SIG-M5 (cell line): ENCODE data around the gene GSTA4.
"Not testable (repeated sequence)": the region's sequence is repeated elsewhere in the genome, so short reads cannot be mapped to it uniquely, and the experiment has no call there.

Experiments used
- DNase-seq: peaks from one replicate; lab custom pipeline; 2025; lab: John Stamatoyannopoulos, UW

The GSTA4 gene

DNA sequence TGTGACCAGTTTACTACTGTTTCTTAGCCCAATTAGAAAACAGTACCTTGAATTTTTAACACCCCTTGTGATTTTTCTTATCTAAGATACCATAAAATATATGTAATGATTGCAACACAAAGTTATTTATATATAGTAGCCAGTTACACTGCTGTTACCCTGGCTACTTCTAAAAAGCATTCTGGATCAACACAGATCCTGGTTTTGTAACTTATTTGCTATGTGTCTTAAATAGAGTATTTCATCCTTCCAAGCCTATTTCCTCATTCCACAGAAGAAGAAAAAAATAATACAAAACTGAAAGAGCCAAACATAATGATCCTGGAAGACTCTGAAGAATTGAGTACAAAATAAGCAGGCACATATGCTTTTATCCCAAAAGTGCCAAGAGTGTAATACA, 19.0 kb upstream of the GSTA4 start:
- no peak for DNase-seq

DNA sequence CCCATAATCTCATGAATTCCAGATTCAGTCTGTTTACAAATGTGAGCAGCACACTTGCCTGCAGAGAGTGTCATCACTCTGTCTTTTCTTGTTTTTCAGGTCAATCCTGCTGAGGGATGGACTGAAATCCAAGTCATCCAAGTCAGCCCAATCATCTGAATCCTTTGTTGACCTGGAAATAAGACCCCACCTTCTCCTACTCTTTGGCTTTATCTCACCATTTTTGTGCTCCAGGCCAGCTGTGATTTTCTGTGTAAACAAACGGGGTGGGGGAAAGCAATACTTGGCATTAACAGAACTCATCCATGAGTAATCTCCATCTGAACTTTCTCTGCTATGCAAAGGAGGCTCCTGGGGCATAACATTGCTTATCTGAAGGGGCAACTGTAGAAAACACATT, 16.9 kb upstream of the GSTA4 start:
- no peak for DNase-seq

DNA sequence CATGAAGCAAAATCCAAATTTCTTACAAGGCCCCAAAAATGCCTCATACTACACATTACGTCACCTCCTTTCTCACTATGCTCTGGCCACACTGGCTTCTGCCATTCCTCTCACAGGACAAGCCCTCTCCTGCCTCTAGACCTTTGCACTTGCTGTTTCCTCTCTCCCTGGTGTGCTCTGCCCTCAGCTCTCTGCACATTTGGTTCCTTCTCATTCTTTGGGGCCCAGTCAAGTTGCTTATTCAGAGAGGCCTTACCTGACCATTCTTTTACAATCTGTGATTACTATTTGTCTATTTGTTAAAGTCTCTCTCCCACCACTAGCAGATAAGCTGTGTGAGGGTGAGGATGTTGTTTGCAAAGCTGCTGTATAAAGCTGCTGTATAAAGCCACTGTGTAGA, 15.4 kb upstream of the GSTA4 start:
- no peak for DNase-seq

GRCh38 chr6:53009511-53009910, 14.4 kb upstream of the GSTA4 start:
- no peak for DNase-seq

- no peak for DNase-seq
These were observed 14.0 kb upstream of the GSTA4 start for GRCh38 chr6:53009056-53009455.

DNA sequence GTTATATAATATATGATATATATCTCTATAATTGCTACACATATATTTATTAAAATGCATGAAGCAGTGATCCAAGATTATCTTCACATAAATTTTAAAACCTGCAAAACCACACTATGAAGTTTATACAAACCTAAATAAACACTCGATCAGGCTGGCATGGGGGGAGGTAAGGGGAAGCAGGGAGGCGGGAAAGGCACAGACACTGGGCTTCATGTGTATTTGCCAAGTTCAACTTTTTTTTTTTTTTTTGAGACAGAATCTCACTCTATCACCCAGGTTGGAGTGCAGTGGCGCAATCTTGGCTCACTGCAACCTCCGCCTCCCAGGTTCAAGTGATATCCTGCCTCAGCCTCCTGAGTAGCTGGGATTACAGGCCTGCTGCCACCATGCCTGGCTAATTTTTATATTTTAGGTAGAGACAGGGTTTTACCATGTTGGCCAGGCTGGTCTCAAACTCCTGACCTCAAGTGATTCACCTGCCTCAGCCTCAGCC, 13.2 kb upstream of the GSTA4 start:
- not testable (repeated sequence) for DNase-seq

DNA sequence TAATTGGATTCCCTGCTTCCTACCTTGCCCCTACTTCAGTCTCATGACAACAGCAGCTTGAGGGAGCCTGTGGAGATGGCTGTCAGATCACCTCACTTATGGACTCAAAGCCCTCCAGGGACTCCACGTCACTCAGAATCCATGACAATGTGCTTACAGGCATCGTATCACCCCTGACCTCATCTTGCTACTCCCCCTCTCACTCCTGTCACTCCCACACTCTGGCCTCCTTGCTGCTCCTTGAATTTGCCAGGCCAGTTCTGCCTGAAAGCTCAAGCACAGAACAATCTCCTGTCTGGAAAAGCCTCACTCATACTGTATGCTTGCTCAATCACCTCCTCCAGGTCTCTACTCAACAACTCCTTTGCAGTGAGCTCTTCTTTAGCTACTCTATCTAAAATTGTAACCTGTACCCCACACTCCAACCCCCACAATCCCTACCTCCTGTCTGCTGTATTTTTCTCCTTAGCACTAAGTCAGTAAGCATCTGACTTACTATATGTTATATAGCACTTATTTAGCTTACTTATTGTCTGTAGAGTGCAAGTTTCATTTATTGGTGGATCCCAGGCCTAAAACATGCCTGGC, 10.7 kb upstream of the GSTA4 start:
- DNase-seq = no peak

- no peak for DNase-seq
These were observed 4.4 kb upstream of the GSTA4 start for GRCh38 chr6:52999456-52999855.

- DNase-seq = no peak
These were observed 3.5 kb upstream of the GSTA4 start for GRCh38 chr6:52998603-52999002.

GRCh38 chr6:52995913-52996645, 995 bp upstream of the GSTA4 start:
- DNase-seq = no peak

DNA sequence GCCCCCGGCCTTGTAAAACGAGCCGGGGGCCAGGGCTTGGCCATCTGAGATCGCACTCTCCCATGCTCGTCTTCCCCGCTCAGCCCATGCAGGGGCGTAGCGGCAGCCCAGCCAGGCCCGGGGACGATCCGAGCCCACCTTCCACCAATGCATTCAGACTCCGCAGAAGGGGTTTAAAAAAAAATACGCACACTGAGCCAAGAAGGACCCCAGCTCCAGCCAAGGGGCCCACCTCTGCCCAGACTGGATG, 320 bp downstream of the GSTA4 start:
- DNase-seq = no peak

DNA sequence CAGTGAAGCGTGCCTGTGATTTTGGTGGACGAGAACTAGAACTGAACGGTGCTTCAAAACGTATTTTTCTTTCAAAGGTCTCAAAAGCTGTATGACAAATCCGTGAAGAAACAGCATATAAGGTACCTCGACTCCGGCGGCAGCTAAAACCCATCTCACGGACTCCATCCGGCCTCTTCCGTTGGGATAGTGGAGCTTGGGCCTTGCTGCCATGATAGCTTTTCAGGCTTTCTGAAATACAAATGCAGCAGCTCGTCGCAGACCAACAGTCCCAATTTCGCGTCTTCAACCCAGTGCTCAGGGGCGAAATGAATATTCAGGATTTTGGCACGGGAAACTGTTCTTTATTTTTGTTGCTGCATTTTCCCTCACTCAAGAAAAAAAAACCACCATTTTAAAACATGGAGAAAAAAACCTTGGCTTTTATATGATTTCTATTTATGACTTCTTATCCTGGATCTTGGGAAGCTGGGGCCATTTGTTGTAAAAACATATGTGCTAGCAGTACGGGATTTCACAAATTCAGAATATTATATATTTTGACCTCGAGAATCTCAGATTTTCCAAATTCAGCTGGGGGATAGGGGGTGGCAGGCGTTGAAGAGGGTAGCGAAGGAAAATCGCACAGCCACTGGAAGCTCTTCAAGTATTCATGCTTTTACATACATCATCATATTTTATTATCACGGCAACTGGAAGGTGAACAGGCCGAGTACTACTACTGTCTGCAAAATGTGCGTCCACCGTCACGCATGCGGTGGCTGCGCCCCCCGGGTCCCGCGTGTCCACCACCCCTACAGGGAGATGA, 849 bp downstream of the GSTA4 start:
- DNase-seq = no peak

DNA sequence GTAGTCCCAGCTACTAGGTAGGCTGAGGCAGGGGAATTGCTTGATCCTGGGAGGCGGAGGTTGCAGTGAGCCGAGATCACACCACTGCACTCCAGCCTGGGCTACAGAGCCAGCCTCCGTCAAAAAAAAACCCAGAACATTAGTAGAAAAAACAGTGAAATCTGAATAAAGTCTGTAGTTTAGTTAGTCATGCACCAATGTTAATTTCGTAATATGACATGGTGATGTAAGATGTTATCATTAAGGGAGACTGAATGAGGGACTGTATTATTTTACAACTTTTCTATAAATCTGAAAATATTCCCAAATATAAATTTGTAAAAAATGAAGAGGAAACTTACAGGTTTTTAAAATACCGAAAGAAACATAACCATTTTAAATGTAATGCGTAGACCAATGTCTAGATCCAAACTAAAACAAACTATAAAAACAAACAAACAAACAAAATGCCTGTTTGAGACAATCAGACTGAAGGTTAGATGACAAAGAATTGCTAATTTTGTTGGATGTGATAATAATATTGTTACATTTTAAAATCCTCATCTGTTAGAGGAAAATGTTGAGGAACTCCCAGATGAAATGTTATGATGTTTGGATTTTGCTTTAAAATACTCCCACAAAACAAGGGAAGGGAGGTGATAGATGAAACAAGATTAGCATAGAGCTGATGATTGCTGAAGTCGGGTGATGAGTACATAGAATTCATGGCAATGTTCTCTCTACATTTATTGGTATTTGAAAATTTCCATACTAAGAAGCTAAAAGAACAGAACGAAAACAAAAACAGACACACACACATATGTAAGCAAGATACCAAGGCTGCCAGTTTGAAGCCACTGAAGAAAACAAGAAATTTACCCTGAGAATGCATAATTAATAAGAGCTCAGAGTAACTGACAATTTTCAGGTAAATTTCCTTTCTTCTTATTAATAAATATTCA, 1.8 kb downstream of the GSTA4 start:
- DNase-seq = no peak

DNA sequence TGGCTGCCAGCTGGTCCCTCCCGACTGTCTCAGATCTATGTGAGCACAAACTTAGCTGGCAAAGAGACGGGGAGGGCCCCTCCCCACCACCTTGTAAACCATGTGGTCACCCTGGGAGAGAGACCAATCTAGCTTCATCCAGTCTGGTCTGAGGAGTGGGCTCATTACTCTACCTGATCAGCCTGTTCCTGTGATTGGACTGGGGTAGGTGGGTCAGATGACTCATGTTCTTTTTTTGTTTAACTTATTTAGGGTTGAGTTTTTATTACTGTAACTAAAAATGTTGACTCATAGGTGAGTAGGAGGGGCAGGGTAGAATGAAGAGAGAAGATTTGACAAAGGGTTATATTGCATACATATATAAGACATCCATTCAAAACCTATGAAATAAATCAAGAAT, 4.7 kb downstream of the GSTA4 start:
- no peak for DNase-seq

DNA sequence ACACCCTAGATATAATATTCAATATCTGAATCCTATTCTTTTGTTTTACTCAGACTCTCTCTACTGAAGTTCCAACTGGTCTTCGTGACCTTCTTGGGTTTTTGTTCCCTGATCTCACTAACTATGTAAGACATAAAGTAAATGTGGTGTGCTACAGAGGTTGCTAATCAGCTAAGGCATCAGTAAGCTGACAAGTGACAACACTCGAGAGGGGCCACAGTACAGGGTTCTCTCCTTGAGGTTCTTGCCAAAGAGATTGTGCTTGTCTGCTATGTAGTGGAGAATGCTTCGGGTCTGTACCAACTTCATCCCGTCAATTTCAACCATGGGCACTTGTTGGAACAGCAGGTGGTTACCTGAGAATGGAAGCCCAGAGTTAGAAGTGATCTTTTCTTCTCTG, 9.9 kb downstream of the GSTA4 start:
- no peak for DNase-seq

DNA sequence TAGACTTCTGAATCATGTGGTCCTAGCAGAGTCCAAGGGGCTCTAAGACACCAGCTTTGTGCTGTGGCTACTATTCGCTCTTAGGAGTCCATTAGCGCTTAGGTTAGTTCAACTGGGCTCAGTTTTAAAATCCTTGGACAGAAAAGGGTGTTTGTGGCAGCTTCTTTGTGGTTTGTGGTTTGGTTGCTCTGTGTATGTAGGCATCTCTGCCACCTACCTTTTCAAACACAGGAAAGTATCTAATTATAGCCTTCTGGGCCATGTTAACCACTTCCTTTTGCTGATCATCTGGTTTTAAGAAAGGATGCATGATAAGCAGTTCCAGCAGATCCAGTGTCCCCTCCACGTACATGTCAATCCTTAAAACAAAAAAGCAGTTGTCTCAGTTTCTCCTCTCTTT, 10.8 kb downstream of the GSTA4 start:
- DNase-seq = no peak

DNA sequence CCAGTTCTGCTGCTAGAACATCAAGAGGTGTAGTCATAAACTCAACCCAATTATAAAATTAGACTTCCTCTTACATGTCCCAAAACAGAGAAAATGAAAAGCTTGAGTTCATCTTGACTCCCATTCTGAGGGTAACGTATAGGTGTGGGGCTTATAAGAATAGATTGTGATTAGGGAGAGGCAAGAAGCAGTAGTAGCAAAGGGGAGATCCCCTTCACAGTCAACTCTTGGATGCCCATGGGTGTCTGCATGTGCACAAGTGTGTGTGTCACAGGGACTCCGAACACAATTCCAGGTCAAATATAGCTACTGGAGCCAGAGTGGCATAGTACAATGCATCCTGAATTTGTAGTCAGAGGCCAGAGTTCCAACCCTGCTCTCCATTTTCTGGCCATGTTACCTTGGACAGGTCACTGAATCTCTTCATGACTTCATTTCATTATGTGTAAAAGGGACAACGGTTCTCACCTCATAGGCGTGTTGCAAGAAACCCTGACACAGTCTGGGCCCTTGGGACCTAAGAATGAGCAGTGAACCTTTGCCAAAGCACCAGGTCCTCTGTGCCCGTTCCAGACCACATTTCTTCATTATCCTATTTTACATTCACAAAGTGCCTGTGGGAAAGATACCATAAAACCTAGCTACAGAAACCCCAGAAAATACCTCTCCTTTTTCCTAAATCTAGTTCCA, 11.8 kb downstream of the GSTA4 start:
- no peak for DNase-seq

DNA sequence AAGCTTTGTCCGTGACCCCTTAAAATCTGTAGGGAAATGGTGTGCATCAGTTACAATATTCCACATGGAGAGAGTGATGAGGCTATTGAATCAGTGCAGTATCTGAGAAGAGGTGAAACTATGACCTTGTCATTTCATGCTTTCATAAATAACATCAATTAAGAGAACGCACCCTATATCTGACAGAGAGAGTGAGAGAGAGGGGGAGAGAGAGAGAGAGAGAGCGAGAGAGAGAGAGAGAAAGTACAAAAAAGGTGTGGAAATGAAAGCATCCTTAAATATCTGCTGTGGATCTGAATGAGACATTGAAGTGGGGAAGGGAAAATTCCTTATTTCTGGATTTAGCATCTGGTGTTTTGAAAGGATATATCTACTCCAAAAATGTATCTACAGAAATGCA, 12.4 kb downstream of the GSTA4 start:
- DNase-seq = no peak

DNA sequence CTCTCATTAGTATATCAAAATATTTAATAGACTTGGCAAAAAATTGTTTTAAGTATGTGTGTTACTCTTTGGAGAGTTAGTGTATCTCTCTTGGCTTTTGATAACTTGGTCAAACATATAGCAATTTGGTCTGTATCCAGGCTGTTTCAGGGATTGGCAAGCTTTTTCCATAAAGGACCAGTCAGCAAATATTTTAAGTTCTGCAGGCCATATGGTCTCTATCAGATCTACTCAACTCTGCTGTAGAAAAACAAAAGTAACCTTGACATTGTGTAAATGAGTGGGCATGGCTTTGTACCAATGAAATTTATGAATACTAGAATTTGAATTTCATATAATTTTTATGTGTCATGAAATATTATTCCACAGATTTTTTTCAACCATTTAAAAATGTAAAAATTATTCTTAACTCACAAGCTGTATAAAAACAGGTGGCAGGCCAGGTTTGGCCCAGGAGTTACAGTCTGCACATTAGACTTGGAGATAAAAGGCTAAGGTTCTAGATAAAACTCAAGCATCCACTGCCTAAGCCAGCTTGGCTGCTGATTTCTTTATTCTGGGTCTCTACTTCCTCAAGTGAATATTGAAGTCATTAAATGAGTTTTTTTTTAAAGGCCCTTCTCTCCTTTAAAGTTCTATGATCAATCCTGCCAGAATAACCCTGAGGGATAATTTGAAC, 13.7 kb downstream of the GSTA4 start:
- DNase-seq = no peak

DNA sequence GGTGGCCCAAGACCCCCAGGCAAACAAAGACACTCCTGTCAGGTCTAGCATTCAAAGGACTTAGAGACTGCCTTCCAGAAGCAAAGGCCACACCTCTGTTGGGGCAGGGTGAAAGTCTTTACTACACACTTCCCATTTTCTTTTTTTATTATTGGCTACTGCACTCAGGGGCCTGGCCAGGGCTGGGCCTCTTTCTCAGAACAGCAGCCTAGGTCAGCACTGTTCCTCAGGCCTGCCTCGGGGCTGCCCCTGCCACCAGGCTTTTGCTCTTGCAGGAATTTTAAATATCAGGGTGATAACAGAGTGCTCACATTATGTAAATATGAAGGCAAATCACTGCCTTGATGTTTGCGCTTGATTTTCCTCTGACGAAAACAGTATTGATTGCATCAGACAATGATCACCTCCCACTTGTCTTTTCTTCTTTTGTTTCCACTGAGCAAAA, 18.5 kb downstream of the GSTA4 start:
- DNase-seq = no peak

GRCh38 chr6:52976149-52976548, 18.9 kb downstream of the GSTA4 start:
- DNase-seq = no peak
